WTC11 (cell line): ENCODE data around the gene DHDDS. TPM values are rescaled to one million over a fixed set of nuclear protein-coding genes. Genes with fewer than 3 reads are reported as not detected.

Experiments
- ATAC-seq: fragments of 200-7000 bp; cut with Tn5 transposase; 2 replicates; pipeline ENCODE4 v1.10.0; 2021; ENCODE audit warnings: mild to moderate bottlenecking, moderate library complexity
- CTCF ChIA-PET: fragments of 300-600 bp; sonication (Branson Sonifier 250); formaldehyde crosslinking; loops from one replicate; lab custom pipeline; 2021; ENCODE audit warnings: antibody characterized with exemption; lab: Charles Lee
- POLR2A ChIA-PET: fragments of 350-600 bp; sonication (Branson Sonifier 250); formaldehyde crosslinking; loops from one replicate; lab custom pipeline; 2021; ENCODE audit warnings: antibody characterized with exemption; lab: Charles Lee
- DNase-seq: peaks from one replicate; pipeline ENCODE4 v3.0.0; 2021; ENCODE audit warnings: low spot score
- H3K27ac Mint-ChIP-seq: 2 replicates; pipeline ENCODE4 v1.8.0; 2021; ENCODE audit warnings: mixed read lengths
- H3K27me3 Mint-ChIP-seq: 2 replicates; pipeline ENCODE4 v1.8.0; 2021; ENCODE audit warnings: low read depth, mild to moderate bottlenecking, moderate library complexity, mixed read lengths
- H3K36me3 Mint-ChIP-seq: 2 replicates; pipeline ENCODE4 v1.8.0; 2021; ENCODE audit warnings: mixed read lengths
- H3K4me1 Mint-ChIP-seq: 2 replicates; pipeline ENCODE4 v1.8.0; 2022; ENCODE audit warnings: mixed read lengths
- H3K4me3 Mint-ChIP-seq: 2 replicates; pipeline ENCODE4 v1.8.0; 2021; ENCODE audit warnings: mild to moderate bottlenecking, moderate library complexity, mixed read lengths
- H3K9me3 Mint-ChIP-seq: 2 replicates; pipeline ENCODE4 v1.8.0; 2021; ENCODE audit warnings: mixed read lengths
- CBFB ChIP-seq: sonication (generic); formaldehyde crosslinking; IDR thresholded peaks from 2 replicates; pipeline ENCODE4 v1.8.1; 2022; ENCODE audit warnings: mild to moderate bottlenecking, low read depth, missing genetic modification reagents
- CREB1 ChIP-seq: sonication (generic); formaldehyde crosslinking; IDR thresholded peaks from 2 replicates; pipeline ENCODE4 v1.8.0; 2023; ENCODE audit warnings: mild to moderate bottlenecking, missing genetic modification reagents
- ESRRA ChIP-seq: sonication (generic); formaldehyde crosslinking; IDR thresholded peaks from 2 replicates; pipeline ENCODE4 v1.8.1; 2022; ENCODE audit warnings: mild to moderate bottlenecking, missing genetic modification reagents, borderline replicate concordance
- FOXK1 ChIP-seq: sonication (generic); formaldehyde crosslinking; IDR thresholded peaks from 2 replicates; pipeline ENCODE4 v1.8.0; 2022; ENCODE audit warnings: mild to moderate bottlenecking, moderate library complexity, missing genetic modification reagents
- KAT7 ChIP-seq: sonication (generic); formaldehyde crosslinking; IDR thresholded peaks from 2 replicates; pipeline ENCODE4 v1.8.1; 2023; ENCODE audit warnings: missing genetic modification reagents, mild to moderate bottlenecking, borderline replicate concordance
- MXD4 ChIP-seq: fragments of 250-450 bp; sonication (Bioruptor Pico); IDR thresholded peaks from 2 replicates; pipeline ENCODE4 v1.8.0; 2021; ENCODE audit warnings: mild to moderate bottlenecking, moderate library complexity, borderline replicate concordance
- RELA ChIP-seq: sonication (generic); formaldehyde crosslinking; IDR thresholded peaks from 2 replicates; pipeline ENCODE4 v1.8.1; 2022; ENCODE audit warnings: missing genetic modification reagents, mild to moderate bottlenecking, borderline replicate concordance
- SOX15 ChIP-seq: fragments of 250-450 bp; sonication (Bioruptor Pico); IDR thresholded peaks from 2 replicates; pipeline ENCODE4 v1.9.0; 2021; ENCODE audit warnings: mild to moderate bottlenecking
- SP1 ChIP-seq: sonication (generic); formaldehyde crosslinking; conservative IDR thresholded peaks from 2 replicates; pipeline ENCODE4 v1.8.1; 2022; ENCODE audit warnings: missing genetic modification reagents
- ZBTB21 ChIP-seq: sonication (generic); formaldehyde crosslinking; IDR thresholded peaks from 2 replicates; pipeline ENCODE4 v1.8.1; 2023; ENCODE audit warnings: mild to moderate bottlenecking, missing genetic modification reagents, borderline replicate concordance
- ZNF396 ChIP-seq: fragments of 250-450 bp; sonication (Bioruptor Pico); IDR thresholded peaks from 2 replicates; pipeline ENCODE4 v1.8.0; 2021; ENCODE audit warnings: mild to moderate bottlenecking, moderate library complexity, borderline replicate concordance
- total RNA-seq: library from RNA; stranded (reverse); gene quantifications from 3 replicates; pipeline ENCODE4 v1.2.3, GENCODE V29; 2021
- TF ChIP-seq, protein P1 (sequence below): sonication (generic); formaldehyde crosslinking; IDR thresholded peaks from 2 replicates; pipeline ENCODE4 v1.8.1; 2022; ENCODE audit warnings: missing genetic modification reagents, borderline replicate concordance
- TF ChIP-seq, protein P2 (sequence below): sonication (generic); formaldehyde crosslinking; IDR thresholded peaks from 2 replicates; pipeline ENCODE4 v1.8.1; 2023; ENCODE audit warnings: mild to moderate bottlenecking, missing genetic modification reagents
- TF ChIP-seq, protein P3 (sequence below): sonication (generic); formaldehyde crosslinking; IDR thresholded peaks from 2 replicates; pipeline ENCODE4 v1.8.0; 2022; ENCODE audit warnings: missing genetic modification reagents
- TF ChIP-seq, protein P4 (sequence below): sonication (generic); formaldehyde crosslinking; IDR thresholded peaks from 2 replicates; pipeline ENCODE4 v1.8.0; 2022; ENCODE audit warnings: mild to moderate bottlenecking, missing genetic modification reagents
- TF ChIP-seq, protein P5 (sequence below): sonication (generic); formaldehyde crosslinking; IDR thresholded peaks from 2 replicates; pipeline ENCODE4 v1.8.1; 2023; ENCODE audit warnings: mild to moderate bottlenecking, missing genetic modification reagents, moderate library complexity
- TF ChIP-seq, protein P6 (sequence below): fragments of 250-450 bp; sonication (Bioruptor Pico); IDR thresholded peaks from 2 replicates; pipeline ENCODE4 v1.9.0; 2021; ENCODE audit warnings: moderate library complexity, mild to moderate bottlenecking, inconsistent platforms, borderline replicate concordance
- TF ChIP-seq, protein P7 (sequence below): sonication (generic); formaldehyde crosslinking; IDR thresholded peaks from 2 replicates; pipeline ENCODE4 v1.8.1; 2023; ENCODE audit warnings: mild to moderate bottlenecking, missing genetic modification reagents
- TF ChIP-seq, protein P8 (sequence below): sonication (generic); formaldehyde crosslinking; IDR thresholded peaks from 2 replicates; pipeline ENCODE4 v1.8.1; 2022; ENCODE audit warnings: low read depth, missing genetic modification reagents, borderline replicate concordance

The DHDDS gene
- total RNA-seq, 1 experiment from 2014 or later = 55.4 TPM

DNA sequence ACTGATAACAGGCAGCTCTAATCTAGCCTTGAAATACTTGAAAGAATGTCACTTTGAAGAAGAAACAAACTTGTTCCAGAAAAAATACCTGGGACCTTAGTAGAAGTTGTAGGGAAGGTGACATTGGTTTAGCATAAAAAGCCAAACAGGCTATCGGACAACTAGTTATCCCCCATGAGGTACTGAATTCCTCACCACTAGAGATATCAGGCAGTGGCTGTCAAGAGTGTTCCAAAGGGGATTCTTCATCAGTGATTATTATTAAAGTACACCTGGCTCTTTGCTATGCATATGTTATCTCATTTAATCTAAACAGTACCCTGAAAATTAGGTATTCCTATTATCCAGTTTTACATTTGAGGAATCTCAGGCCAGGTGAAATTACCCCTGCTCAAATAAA is 27.0 kb downstream of the DHDDS start:
- TF ChIP-seq, protein P1, sequence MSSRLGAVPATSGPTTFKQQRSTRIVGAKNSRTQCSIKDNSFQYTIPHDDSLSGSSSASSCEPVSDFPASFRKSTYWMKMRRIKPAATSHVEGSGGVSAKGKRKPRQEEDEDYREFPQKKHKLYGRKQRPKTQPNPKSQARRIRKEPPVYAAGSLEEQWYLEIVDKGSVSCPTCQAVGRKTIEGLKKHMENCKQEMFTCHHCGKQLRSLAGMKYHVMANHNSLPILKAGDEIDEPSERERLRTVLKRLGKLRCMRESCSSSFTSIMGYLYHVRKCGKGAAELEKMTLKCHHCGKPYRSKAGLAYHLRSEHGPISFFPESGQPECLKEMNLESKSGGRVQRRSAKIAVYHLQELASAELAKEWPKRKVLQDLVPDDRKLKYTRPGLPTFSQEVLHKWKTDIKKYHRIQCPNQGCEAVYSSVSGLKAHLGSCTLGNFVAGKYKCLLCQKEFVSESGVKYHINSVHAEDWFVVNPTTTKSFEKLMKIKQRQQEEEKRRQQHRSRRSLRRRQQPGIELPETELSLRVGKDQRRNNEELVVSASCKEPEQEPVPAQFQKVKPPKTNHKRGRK = no peak
- TF ChIP-seq CREB1 (CRISPR knock-in tag) (no peak), ESRRA (no peak), KAT7 (no peak)
- TF ChIP-seq, protein P2, sequence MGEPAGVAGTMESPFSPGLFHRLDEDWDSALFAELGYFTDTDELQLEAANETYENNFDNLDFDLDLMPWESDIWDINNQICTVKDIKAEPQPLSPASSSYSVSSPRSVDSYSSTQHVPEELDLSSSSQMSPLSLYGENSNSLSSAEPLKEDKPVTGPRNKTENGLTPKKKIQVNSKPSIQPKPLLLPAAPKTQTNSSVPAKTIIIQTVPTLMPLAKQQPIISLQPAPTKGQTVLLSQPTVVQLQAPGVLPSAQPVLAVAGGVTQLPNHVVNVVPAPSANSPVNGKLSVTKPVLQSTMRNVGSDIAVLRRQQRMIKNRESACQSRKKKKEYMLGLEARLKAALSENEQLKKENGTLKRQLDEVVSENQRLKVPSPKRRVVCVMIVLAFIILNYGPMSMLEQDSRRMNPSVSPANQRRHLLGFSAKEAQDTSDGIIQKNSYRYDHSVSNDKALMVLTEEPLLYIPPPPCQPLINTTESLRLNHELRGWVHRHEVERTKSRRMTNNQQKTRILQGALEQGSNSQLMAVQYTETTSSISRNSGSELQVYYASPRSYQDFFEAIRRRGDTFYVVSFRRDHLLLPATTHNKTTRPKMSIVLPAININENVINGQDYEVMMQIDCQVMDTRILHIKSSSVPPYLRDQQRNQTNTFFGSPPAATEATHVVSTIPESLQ (CRISPR knock-in tag) = no peak
- TF ChIP-seq, protein P3, sequence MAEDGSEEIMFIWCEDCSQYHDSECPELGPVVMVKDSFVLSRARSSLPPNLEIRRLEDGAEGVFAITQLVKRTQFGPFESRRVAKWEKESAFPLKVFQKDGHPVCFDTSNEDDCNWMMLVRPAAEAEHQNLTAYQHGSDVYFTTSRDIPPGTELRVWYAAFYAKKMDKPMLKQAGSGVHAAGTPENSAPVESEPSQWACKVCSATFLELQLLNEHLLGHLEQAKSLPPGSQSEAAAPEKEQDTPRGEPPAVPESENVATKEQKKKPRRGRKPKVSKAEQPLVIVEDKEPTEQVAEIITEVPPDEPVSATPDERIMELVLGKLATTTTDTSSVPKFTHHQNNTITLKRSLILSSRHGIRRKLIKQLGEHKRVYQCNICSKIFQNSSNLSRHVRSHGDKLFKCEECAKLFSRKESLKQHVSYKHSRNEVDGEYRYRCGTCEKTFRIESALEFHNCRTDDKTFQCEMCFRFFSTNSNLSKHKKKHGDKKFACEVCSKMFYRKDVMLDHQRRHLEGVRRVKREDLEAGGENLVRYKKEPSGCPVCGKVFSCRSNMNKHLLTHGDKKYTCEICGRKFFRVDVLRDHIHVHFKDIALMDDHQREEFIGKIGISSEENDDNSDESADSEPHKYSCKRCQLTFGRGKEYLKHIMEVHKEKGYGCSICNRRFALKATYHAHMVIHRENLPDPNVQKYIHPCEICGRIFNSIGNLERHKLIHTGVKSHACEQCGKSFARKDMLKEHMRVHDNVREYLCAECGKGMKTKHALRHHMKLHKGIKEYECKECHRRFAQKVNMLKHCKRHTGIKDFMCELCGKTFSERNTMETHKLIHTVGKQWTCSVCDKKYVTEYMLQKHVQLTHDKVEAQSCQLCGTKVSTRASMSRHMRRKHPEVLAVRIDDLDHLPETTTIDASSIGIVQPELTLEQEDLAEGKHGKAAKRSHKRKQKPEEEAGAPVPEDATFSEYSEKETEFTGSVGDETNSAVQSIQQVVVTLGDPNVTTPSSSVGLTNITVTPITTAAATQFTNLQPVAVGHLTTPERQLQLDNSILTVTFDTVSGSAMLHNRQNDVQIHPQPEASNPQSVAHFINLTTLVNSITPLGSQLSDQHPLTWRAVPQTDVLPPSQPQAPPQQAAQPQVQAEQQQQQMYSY (CRISPR knock-in tag) = no peak
- TF ChIP-seq, all 79 proteins: peak for 0
- Mint-ChIP-seq H3K4me3 (no peak overlapping the region), H3K9me3 (no peaks in the 10 kb centered on the region), H3K27me3 (no peaks in the 10 kb centered on the region), H3K36me3 (peaks cover 44% of the 10 kb centered on the region), H3K27ac (no peak overlapping the region), H3K4me1 (no peaks in the 10 kb centered on the region)
- DNase-seq (no peak), ATAC-seq (no peak)
- CTCF ChIA-PET = interaction anchor here (2.0 kb wide), 1 partner anchor 11 kb away, joined by 6 read pairs; no protein-coding TSS in a partner anchor
- POLR2A ChIA-PET = no interaction called here

DNA sequence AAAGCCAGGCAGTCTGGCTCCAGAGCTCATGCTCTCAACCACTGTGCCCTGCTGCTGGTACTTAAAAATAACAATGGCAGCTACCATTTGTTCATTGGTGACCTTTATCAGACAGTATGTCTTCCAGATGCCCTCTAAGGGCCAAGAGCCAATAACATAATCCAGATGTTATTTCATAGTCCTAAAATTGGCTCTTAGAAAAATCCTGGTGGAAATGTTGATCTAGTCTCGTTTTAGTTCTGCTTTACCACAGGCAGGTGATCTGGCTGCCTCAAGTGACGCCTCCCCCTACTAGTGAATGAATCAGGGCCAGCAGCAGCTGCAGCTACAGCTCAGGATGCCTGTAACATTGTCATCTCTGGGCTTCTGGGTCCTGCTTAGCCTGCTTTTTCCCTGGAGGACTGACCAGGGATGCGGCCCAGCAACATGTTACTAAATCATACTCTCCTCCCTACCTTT is 27.5 kb downstream of the DHDDS start:
- peak overlapping the region; percentile 26; the same call in 1 of the 2 replicates for H3K27ac Mint-ChIP-seq
- H3K27me3 Mint-ChIP-seq = no peaks in the 10 kb centered on the region
- no peaks in the 10 kb centered on the region for H3K9me3 Mint-ChIP-seq
- no peak for DNase-seq
- CTCF ChIA-PET = interaction anchor here (2.0 kb wide), 1 partner anchor 10 kb away, joined by 6 read pairs; no protein-coding TSS in a partner anchor
- ATAC-seq = no peak
- POLR2A ChIA-PET = no interaction called here
- H3K36me3 Mint-ChIP-seq = peaks cover 43% of the 10 kb centered on the region
- H3K4me3 Mint-ChIP-seq = no peak overlapping the region
- no peak for TF ChIP-seq FOXK1 (CRISPR knock-in tag)
- TF ChIP-seq, protein P4, sequence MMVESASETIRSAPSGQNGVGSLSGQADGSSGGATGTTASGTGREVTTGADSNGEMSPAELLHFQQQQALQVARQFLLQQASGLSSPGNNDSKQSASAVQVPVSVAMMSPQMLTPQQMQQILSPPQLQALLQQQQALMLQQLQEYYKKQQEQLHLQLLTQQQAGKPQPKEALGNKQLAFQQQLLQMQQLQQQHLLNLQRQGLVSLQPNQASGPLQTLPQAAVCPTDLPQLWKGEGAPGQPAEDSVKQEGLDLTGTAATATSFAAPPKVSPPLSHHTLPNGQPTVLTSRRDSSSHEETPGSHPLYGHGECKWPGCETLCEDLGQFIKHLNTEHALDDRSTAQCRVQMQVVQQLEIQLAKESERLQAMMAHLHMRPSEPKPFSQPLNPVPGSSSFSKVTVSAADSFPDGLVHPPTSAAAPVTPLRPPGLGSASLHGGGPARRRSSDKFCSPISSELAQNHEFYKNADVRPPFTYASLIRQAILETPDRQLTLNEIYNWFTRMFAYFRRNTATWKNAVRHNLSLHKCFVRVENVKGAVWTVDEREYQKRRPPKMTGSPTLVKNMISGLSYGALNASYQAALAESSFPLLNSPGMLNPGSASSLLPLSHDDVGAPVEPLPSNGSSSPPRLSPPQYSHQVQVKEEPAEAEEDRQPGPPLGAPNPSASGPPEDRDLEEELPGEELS (CRISPR knock-in tag) = no peak
- no peak for TF ChIP-seq SP1
- TF ChIP-seq CBFB (CRISPR knock-in tag) = no peak
- TF ChIP-seq SOX15 (CRISPR knock-in tag) = no peak
- TF ChIP-seq MXD4 (CRISPR knock-in tag) = no peak
- no peak for TF ChIP-seq ZBTB21 (CRISPR knock-in tag)
- TF ChIP-seq, protein P5, sequence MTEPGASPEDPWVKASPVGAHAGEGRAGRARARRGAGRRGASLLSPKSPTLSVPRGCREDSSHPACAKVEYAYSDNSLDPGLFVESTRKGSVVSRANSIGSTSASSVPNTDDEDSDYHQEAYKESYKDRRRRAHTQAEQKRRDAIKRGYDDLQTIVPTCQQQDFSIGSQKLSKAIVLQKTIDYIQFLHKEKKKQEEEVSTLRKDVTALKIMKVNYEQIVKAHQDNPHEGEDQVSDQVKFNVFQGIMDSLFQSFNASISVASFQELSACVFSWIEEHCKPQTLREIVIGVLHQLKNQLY (CRISPR knock-in tag) = no peak
- TF ChIP-seq, protein P6, sequence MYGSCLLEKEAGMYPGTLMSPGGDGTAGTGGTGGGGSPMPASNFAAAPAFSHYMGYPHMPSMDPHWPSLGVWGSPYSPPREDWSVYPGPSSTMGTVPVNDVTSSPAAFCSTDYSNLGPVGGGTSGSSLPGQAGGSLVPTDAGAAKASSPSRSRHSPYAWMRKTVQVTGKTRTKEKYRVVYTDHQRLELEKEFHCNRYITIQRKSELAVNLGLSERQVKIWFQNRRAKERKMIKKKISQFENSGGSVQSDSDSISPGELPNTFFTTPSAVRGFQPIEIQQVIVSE (CRISPR knock-in tag) = no peak
- no peak for TF ChIP-seq ZNF396
- TF ChIP-seq, protein P7, sequence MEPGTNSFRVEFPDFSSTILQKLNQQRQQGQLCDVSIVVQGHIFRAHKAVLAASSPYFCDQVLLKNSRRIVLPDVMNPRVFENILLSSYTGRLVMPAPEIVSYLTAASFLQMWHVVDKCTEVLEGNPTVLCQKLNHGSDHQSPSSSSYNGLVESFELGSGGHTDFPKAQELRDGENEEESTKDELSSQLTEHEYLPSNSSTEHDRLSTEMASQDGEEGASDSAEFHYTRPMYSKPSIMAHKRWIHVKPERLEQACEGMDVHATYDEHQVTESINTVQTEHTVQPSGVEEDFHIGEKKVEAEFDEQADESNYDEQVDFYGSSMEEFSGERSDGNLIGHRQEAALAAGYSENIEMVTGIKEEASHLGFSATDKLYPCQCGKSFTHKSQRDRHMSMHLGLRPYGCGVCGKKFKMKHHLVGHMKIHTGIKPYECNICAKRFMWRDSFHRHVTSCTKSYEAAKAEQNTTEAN (CRISPR knock-in tag) = no peak
- no peak for TF ChIP-seq RELA (CRISPR knock-in tag)
- TF ChIP-seq, protein P8, sequence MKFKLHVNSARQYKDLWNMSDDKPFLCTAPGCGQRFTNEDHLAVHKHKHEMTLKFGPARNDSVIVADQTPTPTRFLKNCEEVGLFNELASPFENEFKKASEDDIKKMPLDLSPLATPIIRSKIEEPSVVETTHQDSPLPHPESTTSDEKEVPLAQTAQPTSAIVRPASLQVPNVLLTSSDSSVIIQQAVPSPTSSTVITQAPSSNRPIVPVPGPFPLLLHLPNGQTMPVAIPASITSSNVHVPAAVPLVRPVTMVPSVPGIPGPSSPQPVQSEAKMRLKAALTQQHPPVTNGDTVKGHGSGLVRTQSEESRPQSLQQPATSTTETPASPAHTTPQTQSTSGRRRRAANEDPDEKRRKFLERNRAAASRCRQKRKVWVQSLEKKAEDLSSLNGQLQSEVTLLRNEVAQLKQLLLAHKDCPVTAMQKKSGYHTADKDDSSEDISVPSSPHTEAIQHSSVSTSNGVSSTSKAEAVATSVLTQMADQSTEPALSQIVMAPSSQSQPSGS (CRISPR knock-in tag) = no peak
- no peaks in the 10 kb centered on the region for H3K4me1 Mint-ChIP-seq
